ENCODE results near the gene ELFN1. TPM values are rescaled to one million over a fixed set of nuclear protein-coding genes. Genes with fewer than 3 reads are reported as not detected.

Gene ELFN1
- total and polyA plus RNA-seq, 2 donors (not counting 3 experiments of a cell fraction or from before 2014, with no cell fraction given) = 0.37 to 1.0 TPM

- Histone ChIP-seq H3K4me2 (ENCODE audit: insufficient read depth, low read length) (no peak overlapping the region), H4K20me1 (replicated peaks; ENCODE audit: control insufficient read depth, extremely low read depth, insufficient read depth, low read length) (no peaks in the 10 kb centered on the region), H3K27ac (ENCODE audit: insufficient read depth, low read depth, low read length) (no peak overlapping the region), H3K4me1 (ENCODE audit: control insufficient read depth, extremely low read depth, insufficient read depth, low read length) (no peaks in the 10 kb centered on the region), H3K79me2 (ENCODE audit: control insufficient read depth, insufficient read depth, low read length) (no peaks in the 10 kb centered on the region), H3K9me3 (replicated peaks; ENCODE audit: control insufficient read depth, insufficient read depth, low read length) (no peaks in the 10 kb centered on the region), H3K9me1 (replicated peaks; ENCODE audit: control insufficient read depth, extremely low read depth, insufficient read depth, low read length) (no peaks in the 10 kb centered on the region), H2AFZ (ENCODE audit: low read depth, low read length) (no peak overlapping the region), H3K4me3 (replicated peaks in 1 of 3; ENCODE audit: insufficient read depth in 1 of 3, low read depth in 1 of 3, low read length in 3 of 3) (no peak overlapping the region), H3K27me3 (ENCODE audit: control insufficient read depth in 2 of 2, insufficient read depth in 2 of 2, low read length in 2 of 2) (no peaks in the 10 kb centered on the region), H3K36me3 (ENCODE audit: control insufficient read depth in 2 of 2, extremely low read depth in 1 of 2, insufficient read depth in 2 of 2, low read length in 2 of 2) (no peaks in the 10 kb centered on the region), H3K9ac (replicated peaks; ENCODE audit: extremely low read depth, insufficient read depth, low read length) (no peak overlapping the region)
- dilution Hi-C loops (cut with MboI; ENCODE audit: extremely low pct_ligation_motif_present, low sequenced_read_pairs) = no loop called here
- ChIA-PET POLR2A (no interaction called here), CTCF (interaction anchor here (1.0 kb wide), 1 partner anchor 12 kb away, joined by 3 read pairs; no protein-coding TSS in a partner anchor)
- no TSS peak for BruUV-seq (replicated peaks)
- DNase-seq (ENCODE audit: low read depth, low spot score) = no peak
- TF ChIP-seq MAX (IDR thresholded peaks at IDR 0.05; ENCODE audit: insufficient read depth, insufficient read length) = no peak
- TF ChIP-seq, protein P1, sequence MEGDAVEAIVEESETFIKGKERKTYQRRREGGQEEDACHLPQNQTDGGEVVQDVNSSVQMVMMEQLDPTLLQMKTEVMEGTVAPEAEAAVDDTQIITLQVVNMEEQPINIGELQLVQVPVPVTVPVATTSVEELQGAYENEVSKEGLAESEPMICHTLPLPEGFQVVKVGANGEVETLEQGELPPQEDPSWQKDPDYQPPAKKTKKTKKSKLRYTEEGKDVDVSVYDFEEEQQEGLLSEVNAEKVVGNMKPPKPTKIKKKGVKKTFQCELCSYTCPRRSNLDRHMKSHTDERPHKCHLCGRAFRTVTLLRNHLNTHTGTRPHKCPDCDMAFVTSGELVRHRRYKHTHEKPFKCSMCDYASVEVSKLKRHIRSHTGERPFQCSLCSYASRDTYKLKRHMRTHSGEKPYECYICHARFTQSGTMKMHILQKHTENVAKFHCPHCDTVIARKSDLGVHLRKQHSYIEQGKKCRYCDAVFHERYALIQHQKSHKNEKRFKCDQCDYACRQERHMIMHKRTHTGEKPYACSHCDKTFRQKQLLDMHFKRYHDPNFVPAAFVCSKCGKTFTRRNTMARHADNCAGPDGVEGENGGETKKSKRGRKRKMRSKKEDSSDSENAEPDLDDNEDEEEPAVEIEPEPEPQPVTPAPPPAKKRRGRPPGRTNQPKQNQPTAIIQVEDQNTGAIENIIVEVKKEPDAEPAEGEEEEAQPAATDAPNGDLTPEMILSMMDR (IDR thresholded peaks at IDR 0.05; ENCODE audit: extremely low read depth in 1 of 2, insufficient read depth in 1 of 2, low read depth in 1 of 2, low read length in 2 of 2) = no peak
- no peak for TF ChIP-seq FOS (IDR thresholded peaks at IDR 0.05; ENCODE audit: borderline replicate concordance, insufficient read depth, low read length)
- no peak for TF ChIP-seq POLR2AphosphoS5 (IDR thresholded peaks at IDR 0.05; ENCODE audit: insufficient read depth, low read depth, low read length)
- no peak for TF ChIP-seq EZH2 (IDR thresholded peaks at IDR 0.05; ENCODE audit: borderline replicate concordance, low read depth, low read length, severe bottlenecking)
- TF ChIP-seq JUN (IDR thresholded peaks at IDR 0.05; ENCODE audit: borderline replicate concordance, insufficient read depth, insufficient read length, low read depth) = no peak
- no peak for FAIRE-seq
- intact Hi-C loops (cut with micrococcal nuclease) = no loop called here
Observed at GRCh38 chr7:1676550-1677078, 6.5 kb downstream of the ELFN1 start.

Measured in endothelial cell of umbilical vein (primary cell).